Fibroblast of lung (primary cell): ENCODE results near the gene FMNL1. TPM values are rescaled to one million over a fixed set of nuclear protein-coding genes. Genes with fewer than 3 reads are reported as not detected.

Source experiments
- DNase-seq, 2 donors: peaks; one replicate each; pipeline versions ENCODE4 v3.0.0 to v3.0.0-alpha.2; 2010; ENCODE audit warnings: low read depth in 2 of 2
- H2AFZ ChIP-seq: 2 replicates; pipeline ENCODE4 v1.5.1; 2012; ENCODE audit warnings: low read length, control low read depth, inconsistent platforms
- H3K27ac ChIP-seq: 2 replicates; pipeline ENCODE4 v1.5.1; 2011; ENCODE audit warnings: low read length, control low read depth; ENCODE audit not compliant: insufficient read depth
- H3K27me3 ChIP-seq: 2 replicates; pipeline ENCODE4 v1.5.1; 2011; ENCODE audit warnings: mild to moderate bottlenecking, low read length; ENCODE audit not compliant: control insufficient read depth, insufficient read depth
- H3K36me3 ChIP-seq: 2 replicates; pipeline ENCODE4 v1.5.1; 2011; ENCODE audit warnings: low read length; ENCODE audit not compliant: control insufficient read depth, insufficient read depth
- H3K4me1 ChIP-seq: 2 replicates; pipeline ENCODE4 v1.5.1; 2011; ENCODE audit warnings: low read length; ENCODE audit not compliant: control insufficient read depth, insufficient read depth; ENCODE audit errors: extremely low read depth
- H3K4me2 ChIP-seq: 2 replicates; pipeline ENCODE4 v1.5.1; 2011; ENCODE audit warnings: low read length, control low read depth; ENCODE audit not compliant: insufficient read depth; ENCODE audit errors: extremely low read depth
- H3K4me3 ChIP-seq, 4 experiments: fragments of 200-600 bp in 1 of 4; sonication (generic) in 1 of 4; replicated peaks in 1 of 4; 2 replicates each; pipeline ENCODE4 v1.5.1; 2011 to 2016; ENCODE audit warnings: low read length in 4 of 4, low read depth in 3 of 4, mild to moderate bottlenecking in 3 of 4, control low read depth in 2 of 4, inconsistent platforms in 1 of 4, mixed read lengths in 1 of 4; ENCODE audit not compliant: insufficient read depth in 1 of 4; ENCODE audit errors: control extremely low read depth in 1 of 4
- H3K79me2 ChIP-seq: 2 replicates; pipeline ENCODE4 v1.5.1; 2012; ENCODE audit warnings: mild to moderate bottlenecking, low read length, inconsistent platforms; ENCODE audit not compliant: control insufficient read depth, insufficient read depth
- H3K9ac ChIP-seq: 2 replicates; pipeline ENCODE4 v1.5.1; 2011; ENCODE audit warnings: mild to moderate bottlenecking, low read length, control low read depth; ENCODE audit not compliant: insufficient read depth
- H3K9me3 ChIP-seq: 2 replicates; pipeline ENCODE4 v1.5.1; 2012; ENCODE audit warnings: low read depth, low read length; ENCODE audit not compliant: control insufficient read depth, insufficient read depth
- H4K20me1 ChIP-seq: 2 replicates; pipeline ENCODE4 v1.5.1; 2011; ENCODE audit warnings: low read length; ENCODE audit not compliant: control insufficient read depth, insufficient read depth; ENCODE audit errors: extremely low read depth
- EZH2 ChIP-seq: IDR thresholded peaks from 2 replicates; pipeline ENCODE4 v1.5.1; 2012; ENCODE audit warnings: low read length, control low read depth, mild to moderate bottlenecking; ENCODE audit errors: missing control alignments
- polyA plus RNA-seq, 2 donors: library from polyadenylated mRNA; depleted of rRNA in 1 of 2; stranded (reverse) in 1 of 2; unstranded in 1 of 2; fragments of >200 nt; gene quantifications; 2 replicates each; pipeline ENCODE4 v1.2.1, GENCODE V29; 2011 to 2012; ENCODE audit warnings: missing spikeins in 1 of 2
- total RNA-seq: library from RNA; depleted of rRNA; stranded (reverse); fragments of >200 nt; gene quantifications from 2 replicates; pipeline ENCODE4 v1.2.1, GENCODE V29; 2014
- TF ChIP-seq, protein P1 (sequence below), 2 donors: IDR thresholded peaks in 1 of 2; conservative IDR thresholded peaks in 1 of 2; 1 replicate in 1 of 2; 2 replicates in 1 of 2; pipeline ENCODE4 v1.5.1; 2011 to 2012; ENCODE audit warnings: low read length in 2 of 2, control low read depth in 1 of 2, inconsistent platforms in 1 of 2, low read depth in 1 of 2, mild to moderate bottlenecking in 1 of 2

FMNL1 gene
- total and polyA plus RNA-seq, 2 donors (not counting 1 experiment from before 2014, with no cell fraction given), result 1.1 to 2.8 TPM

DNA sequence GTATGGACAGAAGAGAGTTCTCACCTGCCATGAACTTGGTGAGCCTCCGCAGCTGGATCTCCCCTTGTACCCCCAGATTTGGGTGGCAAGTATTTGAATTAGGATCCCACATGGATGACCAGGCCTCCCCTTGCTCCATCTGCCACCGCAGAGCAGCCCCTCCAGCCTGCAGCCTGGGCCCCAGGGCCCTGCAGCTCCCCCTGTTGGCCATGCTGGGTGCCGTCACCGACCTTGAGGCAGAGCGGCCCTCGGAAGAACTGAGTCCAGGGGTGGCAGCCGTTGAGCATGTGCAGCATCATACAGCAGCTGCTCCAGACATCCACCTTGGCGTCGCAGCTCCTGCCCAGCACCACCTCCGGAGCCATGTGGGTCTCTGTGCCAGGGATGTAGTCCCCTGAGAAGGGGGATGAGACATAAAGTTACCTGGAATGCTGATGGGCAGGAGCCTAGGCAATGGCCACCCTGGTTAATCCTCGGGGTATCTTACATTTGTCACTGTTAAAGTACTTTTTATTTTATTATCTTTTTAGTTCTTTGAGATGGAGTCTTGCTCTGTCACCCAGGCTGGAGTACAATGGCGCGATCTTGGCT is 49.2 kb downstream of the FMNL1 start:
- Histone ChIP-seq H3K27me3 (no peaks in the 10 kb centered on the region), H3K4me3 (no peak overlapping the region), H3K9ac (no peak overlapping the region), H3K4me2 (no peak overlapping the region), H3K27ac (no peak overlapping the region), H2AFZ (no peak overlapping the region), H3K9me3 (no peaks in the 10 kb centered on the region), H4K20me1 (no peaks in the 10 kb centered on the region), H3K36me3 (peaks cover 42% of the 10 kb centered on the region), H3K4me1 (peaks cover 10% of the 10 kb centered on the region), H3K79me2 (no peaks in the 10 kb centered on the region)
- no peak for DNase-seq
- TF ChIP-seq, protein P1, sequence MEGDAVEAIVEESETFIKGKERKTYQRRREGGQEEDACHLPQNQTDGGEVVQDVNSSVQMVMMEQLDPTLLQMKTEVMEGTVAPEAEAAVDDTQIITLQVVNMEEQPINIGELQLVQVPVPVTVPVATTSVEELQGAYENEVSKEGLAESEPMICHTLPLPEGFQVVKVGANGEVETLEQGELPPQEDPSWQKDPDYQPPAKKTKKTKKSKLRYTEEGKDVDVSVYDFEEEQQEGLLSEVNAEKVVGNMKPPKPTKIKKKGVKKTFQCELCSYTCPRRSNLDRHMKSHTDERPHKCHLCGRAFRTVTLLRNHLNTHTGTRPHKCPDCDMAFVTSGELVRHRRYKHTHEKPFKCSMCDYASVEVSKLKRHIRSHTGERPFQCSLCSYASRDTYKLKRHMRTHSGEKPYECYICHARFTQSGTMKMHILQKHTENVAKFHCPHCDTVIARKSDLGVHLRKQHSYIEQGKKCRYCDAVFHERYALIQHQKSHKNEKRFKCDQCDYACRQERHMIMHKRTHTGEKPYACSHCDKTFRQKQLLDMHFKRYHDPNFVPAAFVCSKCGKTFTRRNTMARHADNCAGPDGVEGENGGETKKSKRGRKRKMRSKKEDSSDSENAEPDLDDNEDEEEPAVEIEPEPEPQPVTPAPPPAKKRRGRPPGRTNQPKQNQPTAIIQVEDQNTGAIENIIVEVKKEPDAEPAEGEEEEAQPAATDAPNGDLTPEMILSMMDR (conservative IDR thresholded peaks at IDR 0.05 in 1 of 2, IDR thresholded peaks at IDR 0.05 in 1 of 2; ENCODE audit: low read depth in 1 of 2, low read length in 2 of 2), result peak; percentile 28 to 59
- TF ChIP-seq EZH2, result no peak

DNA sequence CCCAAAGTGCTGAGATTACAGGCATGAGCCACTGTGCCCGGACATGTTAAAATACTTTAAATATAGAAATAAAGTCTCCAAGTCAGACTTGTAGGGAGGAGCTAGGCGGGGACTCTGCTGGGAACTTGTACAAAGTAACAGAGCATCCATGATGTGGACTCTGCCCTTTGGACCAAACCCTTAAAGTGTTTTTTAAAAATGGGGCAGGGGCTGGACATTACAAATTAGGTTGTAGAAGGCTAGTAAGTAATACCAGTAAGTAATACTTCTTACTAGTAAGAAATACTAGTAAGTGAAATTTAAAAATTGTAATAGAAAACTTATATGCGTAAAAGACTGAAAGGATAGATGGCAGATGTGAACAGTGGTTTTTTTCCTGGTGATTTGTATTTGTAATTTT is 49.9 kb downstream of the FMNL1 start:
- DNase-seq, result no peak
- H3K36me3 ChIP-seq, result peaks cover 38% of the 10 kb centered on the region

DNA sequence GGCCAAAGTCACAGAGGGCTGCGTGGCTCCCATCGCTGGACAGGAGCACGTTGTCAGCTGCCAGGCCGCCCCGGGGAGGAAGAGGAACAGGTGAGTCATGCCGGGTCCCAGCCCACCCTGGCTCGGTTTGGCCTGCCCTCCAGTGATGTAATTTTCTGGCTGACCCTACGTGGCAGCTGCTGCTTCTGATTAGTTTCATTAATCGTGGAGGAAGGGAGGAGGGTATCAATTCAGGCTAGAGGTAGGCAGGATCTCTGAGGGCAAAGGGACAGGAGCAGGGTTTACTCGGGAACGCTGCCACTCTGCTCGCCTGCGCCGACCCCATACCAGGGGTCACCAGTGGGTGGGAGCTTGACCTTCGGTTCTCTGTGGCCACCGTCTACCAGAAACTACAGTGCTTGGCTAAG is 51.9 kb downstream of the FMNL1 start:
- Histone ChIP-seq H3K4me1 (peaks cover 8% of the 10 kb centered on the region), H4K20me1 (no peaks in the 10 kb centered on the region), H3K4me3 (no peak overlapping the region), H2AFZ (no peak overlapping the region), H3K36me3 (peaks cover 26% of the 10 kb centered on the region), H3K9ac (no peak overlapping the region), H3K27ac (no peak overlapping the region), H3K9me3 (no peaks in the 10 kb centered on the region), H3K79me2 (no peaks in the 10 kb centered on the region), H3K27me3 (no peaks in the 10 kb centered on the region), H3K4me2 (no peak overlapping the region)
- peak in 1 of 2 donors; percentile 67 for DNase-seq
- TF ChIP-seq, protein P1 (conservative IDR thresholded peaks at IDR 0.05 in 1 of 2, IDR thresholded peaks at IDR 0.05 in 1 of 2; ENCODE audit: low read depth in 1 of 2, low read length in 2 of 2), result no peak
- no peak for TF ChIP-seq EZH2

More for the DNA sequence above, 49.9 kb downstream of the FMNL1 start:
- Histone ChIP-seq H3K27me3 (no peaks in the 10 kb centered on the region), H3K4me3 (no peak overlapping the region), H3K27ac (no peak overlapping the region), H3K79me2 (no peaks in the 10 kb centered on the region), H3K9ac (no peak overlapping the region), H3K9me3 (no peaks in the 10 kb centered on the region), H4K20me1 (no peaks in the 10 kb centered on the region), H3K4me1 (peaks cover 3% of the 10 kb centered on the region), H3K4me2 (no peak overlapping the region), H2AFZ (no peak overlapping the region)
- TF ChIP-seq, protein P1 (conservative IDR thresholded peaks at IDR 0.05 in 1 of 2, IDR thresholded peaks at IDR 0.05 in 1 of 2; ENCODE audit: low read depth in 1 of 2, low read length in 2 of 2), result no peak
- no peak for TF ChIP-seq EZH2
